ENCODE results near the gene SEC16B.

The SEC16B gene

GRCh38 chr1:177902266-177902665 lies 67.6 kb downstream of the SEC16B start:
- DNase-seq = no peak

- DNase-seq = no peak
These were observed 71.7 kb downstream of the SEC16B start for GRCh38 chr1:177897998-177898654.

DNA sequence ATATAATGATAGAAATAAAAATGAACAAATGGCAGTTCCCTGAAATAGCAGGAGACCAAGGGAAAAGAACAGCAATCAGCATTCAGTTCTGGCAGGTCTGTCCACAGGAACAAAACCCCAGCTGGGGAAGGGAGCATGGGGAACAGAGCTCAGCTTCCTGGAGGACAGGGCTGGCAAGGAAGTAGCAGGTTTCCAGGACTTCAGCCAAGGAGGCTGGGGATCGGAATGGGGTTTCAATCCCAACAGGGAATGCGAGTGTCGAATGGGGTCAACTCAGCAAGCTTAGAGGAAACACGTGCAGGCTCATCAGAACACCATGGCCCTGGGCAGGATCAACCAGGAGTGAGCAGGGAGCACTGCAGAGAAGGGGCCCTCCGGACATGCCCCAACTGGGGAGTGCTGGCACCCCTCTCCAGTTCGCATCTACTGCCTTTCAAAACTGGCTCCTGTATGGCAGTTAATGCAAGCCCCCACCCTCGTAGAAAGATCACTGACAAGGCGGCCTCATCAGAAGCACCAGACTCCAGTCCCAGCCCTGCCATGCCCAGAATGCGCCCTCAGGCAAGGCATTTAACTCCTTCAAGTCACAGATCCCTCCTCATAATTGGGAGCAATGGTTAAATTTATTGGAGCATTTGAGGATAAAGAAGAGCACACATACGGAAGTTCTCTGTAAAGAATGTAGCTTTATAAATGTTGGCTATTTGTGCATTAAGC lies 72.4 kb downstream of the SEC16B start:
- no peak for DNase-seq

Data from activated effector memory CD4-positive, alpha-beta T cell treated with Interleukin-2 at 50 U/mL for 16 hours (primary cell).